ENCODE results near the gene SERPINA3.
"Not testable (repeated sequence)": the region's sequence is repeated elsewhere in the genome, so short reads cannot be mapped to it uniquely, and the experiment has no call there.

Gene SERPINA3

GRCh38 chr14:94584591-94585280 lies 27.5 kb upstream of the SERPINA3 start:
- DNase-seq (ENCODE audit: low read depth) = no peak

GRCh38 chr14:94586635-94587034 lies 25.6 kb upstream of the SERPINA3 start:
- DNase-seq (ENCODE audit: low read depth) = no peak

- no peak for DNase-seq (ENCODE audit: low read depth)
Measured at GRCh38 chr14:94588311-94588710, 23.9 kb upstream of the SERPINA3 start.

GRCh38 chr14:94591073-94591472 lies 21.1 kb upstream of the SERPINA3 start:
- no peak for DNase-seq (ENCODE audit: low read depth)

- DNase-seq (ENCODE audit: low read depth) = no peak
Measured at GRCh38 chr14:94591871-94592270, 20.3 kb upstream of the SERPINA3 start.

- DNase-seq (ENCODE audit: low read depth) = no peak
Measured at GRCh38 chr14:94592457-94592856, 19.7 kb upstream of the SERPINA3 start.

GRCh38 chr14:94593376-94593748 lies 18.8 kb upstream of the SERPINA3 start:
- no peak for DNase-seq (ENCODE audit: low read depth)

DNA sequence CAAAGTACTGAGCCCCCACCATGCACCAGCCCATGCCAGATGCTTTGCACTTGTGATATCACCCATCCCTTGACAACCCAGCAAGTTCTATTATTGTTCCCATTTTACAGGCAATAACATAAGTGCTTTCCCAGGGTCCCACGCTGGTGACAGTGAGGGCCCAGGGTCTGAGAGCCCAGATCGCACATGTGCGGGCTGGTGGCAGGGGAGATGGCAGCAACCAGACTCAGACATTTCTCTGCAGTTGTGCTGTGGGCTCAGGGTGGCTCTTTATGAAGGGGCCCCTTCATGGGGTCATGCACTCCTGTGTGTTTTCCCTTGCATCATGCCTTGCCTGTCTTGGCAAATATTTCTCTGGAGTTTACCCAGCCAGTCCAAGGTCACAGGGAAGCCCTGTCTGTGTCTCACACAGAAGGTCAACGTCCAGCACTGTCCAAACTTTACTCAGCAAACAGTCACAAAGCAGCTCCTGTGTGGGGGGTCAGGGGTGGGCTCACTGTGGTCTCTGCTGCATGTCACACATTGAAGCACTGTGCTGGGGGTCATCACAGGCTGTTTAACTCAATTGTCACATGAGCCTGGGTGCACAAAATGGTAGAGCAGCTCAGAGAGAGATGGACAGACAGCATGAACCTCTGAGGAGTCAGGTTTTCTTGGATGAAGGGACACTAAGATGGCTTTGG lies 18.3 kb upstream of the SERPINA3 start:
- no peak for DNase-seq (ENCODE audit: low read depth)

DNA sequence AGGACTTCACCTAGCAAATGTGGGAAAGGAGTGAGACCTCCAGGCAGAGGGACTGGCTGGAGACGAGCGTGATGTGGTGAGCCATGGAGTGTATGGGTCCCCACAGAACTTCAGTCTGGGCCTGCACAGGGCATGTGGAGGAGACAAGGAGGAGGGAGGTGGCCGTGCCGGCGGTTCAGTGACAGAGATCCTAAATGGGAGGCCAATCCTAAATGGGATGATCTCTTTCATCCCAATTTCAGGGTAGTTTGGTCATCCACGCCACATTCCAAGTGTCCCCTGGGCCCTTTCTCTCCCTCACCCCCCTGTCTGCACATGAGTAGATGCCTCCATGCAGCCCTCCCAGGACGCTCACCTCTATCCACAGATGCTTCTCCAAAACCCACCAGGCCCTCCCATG lies 17.8 kb upstream of the SERPINA3 start:
- no peak for DNase-seq (ENCODE audit: low read depth)

- DNase-seq (ENCODE audit: low read depth) = no peak
Measured at GRCh38 chr14:94595912-94596311, 16.3 kb upstream of the SERPINA3 start.

GRCh38 chr14:94596361-94596760 lies 15.8 kb upstream of the SERPINA3 start:
- DNase-seq (ENCODE audit: low read depth) = no peak

DNA sequence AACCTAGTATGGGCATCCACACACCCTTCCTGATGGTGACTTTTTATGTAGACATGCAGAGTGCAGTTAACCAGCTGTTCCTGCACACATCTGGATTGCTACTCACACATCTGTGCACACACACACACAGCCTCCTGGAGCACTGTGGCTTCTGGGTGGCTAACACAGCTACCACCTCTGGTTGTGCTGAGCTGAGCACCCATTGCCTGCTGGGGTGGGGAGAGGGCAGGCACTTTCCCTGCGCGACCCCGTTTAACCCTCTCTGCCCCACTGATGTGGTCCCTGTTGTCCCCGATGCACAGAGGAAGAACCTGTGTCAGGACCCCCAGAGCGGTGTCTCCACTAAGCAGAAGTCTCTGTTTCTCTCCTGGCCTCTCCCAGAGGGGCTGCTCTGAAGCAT lies 14.4 kb upstream of the SERPINA3 start:
- DNase-seq (ENCODE audit: low read depth) = no peak

GRCh38 chr14:94598506-94598815 lies 13.7 kb upstream of the SERPINA3 start:
- no peak for DNase-seq (ENCODE audit: low read depth)

GRCh38 chr14:94598816-94599655 lies 13.2 kb upstream of the SERPINA3 start:
- DNase-seq (ENCODE audit: low read depth) = peak; percentile 98

DNA sequence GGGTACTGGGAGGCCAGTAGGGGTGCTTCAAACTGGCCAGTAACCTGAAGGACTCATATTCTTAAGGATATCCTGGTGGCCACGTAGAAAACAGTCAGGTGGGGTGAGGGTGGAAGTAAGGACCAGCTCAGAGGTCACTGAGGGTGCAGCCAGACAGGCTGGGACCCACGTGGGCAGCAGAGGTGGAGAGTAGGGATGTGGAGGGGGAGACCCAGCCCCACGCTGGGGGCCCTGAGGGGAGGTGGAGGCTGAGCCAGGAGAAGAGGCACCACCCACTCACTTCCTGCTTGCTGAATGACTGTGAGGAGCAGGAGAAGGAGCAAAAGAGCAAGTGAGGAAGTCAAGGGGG lies 12.6 kb upstream of the SERPINA3 start:
- no peak for DNase-seq (ENCODE audit: low read depth)

- no peak for DNase-seq (ENCODE audit: low read depth)
Measured at GRCh38 chr14:94600148-94600545, 12.0 kb upstream of the SERPINA3 start.

GRCh38 chr14:94601884-94602391 lies 10.3 kb upstream of the SERPINA3 start:
- DNase-seq (ENCODE audit: low read depth) = peak; percentile 91

- DNase-seq (ENCODE audit: low read depth) = no peak
Measured at GRCh38 chr14:94602722-94603121, 9.5 kb upstream of the SERPINA3 start.

DNA sequence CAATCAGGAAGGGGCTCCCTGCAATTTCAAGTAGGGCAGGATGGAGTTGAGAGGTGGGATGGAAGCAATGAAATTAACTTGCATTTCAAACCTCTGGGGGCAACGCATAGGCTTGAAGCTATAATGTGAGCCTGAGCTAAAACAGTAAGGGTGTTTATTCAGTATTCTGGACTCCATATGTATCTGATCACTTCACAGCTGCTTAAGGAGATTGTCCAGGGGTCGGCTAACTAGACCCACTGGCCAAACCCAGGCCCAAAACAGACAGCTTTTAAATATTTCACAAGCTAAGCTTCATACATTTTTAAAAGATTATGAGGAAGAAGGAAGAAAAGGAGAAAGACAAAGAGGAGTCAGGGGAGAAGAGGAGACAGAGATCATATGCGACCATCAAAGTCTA lies 6.8 kb upstream of the SERPINA3 start:
- DNase-seq (ENCODE audit: low read depth) = no peak

- not testable (repeated sequence) for DNase-seq (ENCODE audit: low read depth)
Measured at GRCh38 chr14:94608966-94609365, 3.2 kb upstream of the SERPINA3 start.

GRCh38 chr14:94611179-94611578 lies 1.0 kb upstream of the SERPINA3 start:
- DNase-seq (ENCODE audit: low read depth) = no peak

- no peak for DNase-seq (ENCODE audit: low read depth)
Measured at GRCh38 chr14:94612580-94613554, 676 bp downstream of the SERPINA3 start.

All from ELR (cell line).